Transverse colon (tissue), 4 donors: ENCODE measurements around the gene RBM20.

Experiments used
- CTCF ChIP-seq, 5 experiments: fragments of 200-600 bp in 3 of 5; fragments of 450-650 bp in 2 of 5; sonication (generic) in 3 of 5; IDR thresholded peaks; 1 replicate in 2 of 5; 2 replicates in 3 of 5; pipeline ENCODE4 v1.5.1; 2016 to 2017; ENCODE audit warnings: antibody characterized with exemption in 5 of 5, inconsistent platforms in 3 of 5, mild to moderate bottlenecking in 2 of 5, moderate library complexity in 1 of 5
- POLR2A ChIP-seq: fragments of 450-650 bp; IDR thresholded peaks from one replicate; pipeline ENCODE4 v1.6.1; 2016; ENCODE audit warnings: antibody characterized with exemption, mild to moderate bottlenecking, moderate library complexity
- POLR2AphosphoS5 ChIP-seq, 3 donors: sonication (generic); formaldehyde crosslinking; IDR thresholded peaks; one replicate each; pipeline ENCODE4 v1.6.1; 2016; ENCODE audit warnings: antibody characterized with exemption in 3 of 3

DNA sequence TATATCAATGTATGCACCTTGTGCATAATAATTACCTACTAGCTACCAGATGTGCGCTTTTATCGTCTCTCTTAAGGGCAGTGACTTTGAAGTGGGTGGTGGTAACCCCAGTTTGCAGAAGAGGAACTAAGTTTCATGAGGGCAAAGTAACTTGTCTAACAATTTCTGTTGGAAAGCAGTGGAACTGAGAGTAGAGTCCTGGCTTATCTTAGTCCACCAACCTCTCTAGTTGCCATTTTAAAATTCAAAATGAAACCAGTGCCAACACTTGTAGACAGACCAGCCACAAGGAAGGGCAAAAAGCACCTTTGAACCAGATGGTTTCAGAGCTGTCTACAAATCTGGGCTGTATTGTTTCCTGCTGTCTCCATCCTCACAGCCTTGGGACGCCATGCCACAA lies 32.0 kb upstream of the RBM20 start:
- TF ChIP-seq CTCF (IDR thresholded peaks at IDR 0.05) = no peak
- TF ChIP-seq POLR2AphosphoS5 (IDR thresholded peaks at IDR 0.05) = no peak
- TF ChIP-seq POLR2A = no peak
